Neuronal stem cell (in vitro differentiated cells): Measurements from ENCODE around the gene DYNLRB2.

ENCODE experiments used
- DNase-seq: peaks from one replicate; pipeline ENCODE4 v3.0.0-alpha.2; 2013; ENCODE audit warnings: low spot score
- H2AFZ ChIP-seq: one replicate; pipeline ENCODE4 v1.6.1; 2013; ENCODE audit warnings: mild to moderate bottlenecking, low read length, inconsistent platforms
- H2AK5ac ChIP-seq: 2 replicates; pipeline ENCODE4 v1.6.1; 2013; ENCODE audit warnings: low read depth, mild to moderate bottlenecking, inconsistent platforms, low read length, moderate library complexity, mixed read lengths
- H2BK120ac ChIP-seq: 2 replicates; pipeline ENCODE4 v1.6.1; 2013; ENCODE audit warnings: low read depth, mild to moderate bottlenecking, inconsistent platforms, low read length, moderate library complexity, mixed read lengths
- H2BK12ac ChIP-seq: one replicate; pipeline ENCODE4 v1.6.1; 2013; ENCODE audit warnings: low read length, inconsistent platforms
- H2BK15ac ChIP-seq: 2 replicates; pipeline ENCODE4 v1.6.1; 2013; ENCODE audit warnings: mild to moderate bottlenecking, low read length, inconsistent platforms, mixed read lengths
- H2BK5ac ChIP-seq: one replicate; pipeline ENCODE4 v1.6.1; 2013; ENCODE audit warnings: inconsistent platforms, mild to moderate bottlenecking, low read length, moderate library complexity
- H3K14ac ChIP-seq: one replicate; pipeline ENCODE4 v1.6.1; 2013; ENCODE audit warnings: low read length, inconsistent platforms
- H3K18ac ChIP-seq: 2 replicates; pipeline ENCODE4 v1.6.1; 2013; ENCODE audit warnings: low read length, inconsistent platforms
- H3K23ac ChIP-seq: 2 replicates; pipeline ENCODE4 v1.6.1; 2013; ENCODE audit warnings: low read depth, mild to moderate bottlenecking, mixed read lengths, low read length, inconsistent platforms; ENCODE audit not compliant: poor library complexity
- H3K27ac ChIP-seq: replicated peaks from 3 replicates; pipeline ENCODE4 v1.5.1; 2013; ENCODE audit warnings: low read length, inconsistent platforms
- H3K27me3 ChIP-seq, 3 experiments: 2 replicates each; pipeline ENCODE4 v1.6.1; 2013; ENCODE audit warnings: low read length in 3 of 3, mild to moderate bottlenecking in 2 of 3, inconsistent platforms in 1 of 3, low read depth in 1 of 3, mixed read lengths in 1 of 3, moderate library complexity in 1 of 3; ENCODE audit not compliant: control insufficient read depth in 3 of 3, insufficient read depth in 3 of 3
- H3K36me3 ChIP-seq, 2 donors: replicated peaks in 1 of 2; 2 replicates each; pipeline ENCODE4 v1.6.1; 2013; ENCODE audit warnings: low read length in 2 of 2; ENCODE audit not compliant: control insufficient read depth in 2 of 2, insufficient read depth in 2 of 2
- H3K4ac ChIP-seq: 2 replicates; pipeline ENCODE4 v1.6.1; 2013; ENCODE audit warnings: inconsistent platforms, mild to moderate bottlenecking, low read length, moderate library complexity
- H3K4me1 ChIP-seq, 2 donors: 1 replicate in 1 of 2; 2 replicates in 1 of 2; pipeline ENCODE4 v1.6.1; 2013; ENCODE audit warnings: low read length in 2 of 2, low read depth in 1 of 2; ENCODE audit not compliant: control insufficient read depth in 2 of 2, insufficient read depth in 1 of 2
- H3K4me2 ChIP-seq: one replicate; pipeline ENCODE4 v1.6.1; 2013; ENCODE audit warnings: mild to moderate bottlenecking, low read length, inconsistent platforms; ENCODE audit not compliant: insufficient read depth, poor library complexity, severe bottlenecking
- H3K4me3 ChIP-seq, 2 donors: 2 replicates each; pipeline ENCODE4 v1.5.1; 2013; ENCODE audit warnings: low read length in 2 of 2, mild to moderate bottlenecking in 2 of 2, inconsistent platforms in 1 of 2, moderate library complexity in 1 of 2
- H3K79me1 ChIP-seq: one replicate; pipeline ENCODE4 v1.6.1; 2013; ENCODE audit warnings: low read depth, mild to moderate bottlenecking, inconsistent platforms, low read length, moderate library complexity
- H3K9ac ChIP-seq: one replicate; pipeline ENCODE4 v1.6.1; 2013; ENCODE audit warnings: mild to moderate bottlenecking, low read depth, low read length, inconsistent platforms; ENCODE audit not compliant: poor library complexity
- H3K9me3 ChIP-seq, 2 donors: replicated peaks in 1 of 2; 2 replicates each; pipeline versions ENCODE3 to v1.6.1; 2013; ENCODE audit warnings: low read length in 2 of 2, mild to moderate bottlenecking in 2 of 2, inconsistent platforms in 1 of 2, low read depth in 1 of 2, mixed read lengths in 1 of 2, moderate library complexity in 1 of 2; ENCODE audit not compliant: control insufficient read depth in 2 of 2, insufficient read depth in 1 of 2
- H4K8ac ChIP-seq: one replicate; pipeline ENCODE4 v1.6.1; 2013; ENCODE audit warnings: low read depth, mild to moderate bottlenecking, inconsistent platforms, low read length, moderate library complexity
- H4K91ac ChIP-seq: one replicate; pipeline ENCODE4 v1.6.1; 2013; ENCODE audit warnings: low read length, low read depth, mild to moderate bottlenecking, inconsistent platforms; ENCODE audit not compliant: poor library complexity
- WGBS, 2 donors: extraction: QIAGEN DNeasy Blood & Tissue Kit; methylation state at CpG; one replicate each; pipeline ENCODE4 v1.1.7; 2013; ENCODE audit warnings: missing lambda C conversion rate in 2 of 2, mixed read lengths in 1 of 2; ENCODE audit not compliant: insufficient read length in 2 of 2, insufficient replicate concordance in 1 of 2; ENCODE audit errors: extremely low coverage in 2 of 2; 5-methylcytosine and 5-hydroxymethylcytosine counted together

DYNLRB2 gene

GRCh38 chr16:80585764-80586163 lies 45.0 kb downstream of the DYNLRB2 start:
- Histone ChIP-seq H3K36me3 (no peaks in the 10 kb centered on the region), H3K9ac (no peak overlapping the region), H4K91ac (no peak overlapping the region), H3K27me3 (no peaks in the 10 kb centered on the region), H2AK5ac (no peak overlapping the region), H2BK5ac (no peak overlapping the region), H2BK12ac (no peak overlapping the region), H3K18ac (no peak overlapping the region), H4K8ac (no peak overlapping the region), H3K27ac (no peak overlapping the region), H3K4ac (no peak overlapping the region), H3K14ac (no peak overlapping the region), H3K4me3 (no peak overlapping the region), H2BK120ac (no peak overlapping the region), H2AFZ (no peak overlapping the region), H2BK15ac (no peak overlapping the region), H3K4me2 (no peak overlapping the region), H3K79me1 (no peaks in the 10 kb centered on the region), H3K4me1 (no peaks in the 10 kb centered on the region), H3K23ac (no peak overlapping the region), H3K9me3 (no peaks in the 10 kb centered on the region)
- no CpG with 5 or more reads among the region's 4 CpGs for WGBS, 2 donors
- DNase-seq = no peak

- no peak overlapping the region for H3K23ac ChIP-seq
- no peak for DNase-seq
- no peak overlapping the region for H3K9ac ChIP-seq
- H2BK120ac ChIP-seq = no peak overlapping the region
- H3K14ac ChIP-seq = no peak overlapping the region
- H3K79me1 ChIP-seq = no peaks in the 10 kb centered on the region
- no peak overlapping the region for H3K4me2 ChIP-seq
- no peak overlapping the region for H2BK12ac ChIP-seq
- H3K27me3 ChIP-seq = no peaks in the 10 kb centered on the region
- no peak overlapping the region for H2BK5ac ChIP-seq
- H3K36me3 ChIP-seq = no peaks in the 10 kb centered on the region
- no peak overlapping the region for H2AFZ ChIP-seq
- no peak overlapping the region for H2BK15ac ChIP-seq
- no peak overlapping the region for H3K4me3 ChIP-seq
- no peaks in the 10 kb centered on the region for H3K9me3 ChIP-seq
- no peak overlapping the region for H4K8ac ChIP-seq
- H2AK5ac ChIP-seq = no peak overlapping the region
- H3K4ac ChIP-seq = no peak overlapping the region
- no peak overlapping the region for H3K27ac ChIP-seq
- no peak overlapping the region for H3K18ac ChIP-seq
- no peak overlapping the region for H4K91ac ChIP-seq
- no peaks in the 10 kb centered on the region for H3K4me1 ChIP-seq
Observed at GRCh38 chr16:80586476-80586875, 45.7 kb downstream of the DYNLRB2 start.

- H3K27ac ChIP-seq = no peak overlapping the region
- H3K4ac ChIP-seq = no peak overlapping the region
- no peaks in the 10 kb centered on the region for H3K36me3 ChIP-seq
- no peak overlapping the region for H3K4me2 ChIP-seq
- no peak overlapping the region for H2BK12ac ChIP-seq
- H3K79me1 ChIP-seq = no peaks in the 10 kb centered on the region
- H3K18ac ChIP-seq = no peak overlapping the region
- DNase-seq = no peak
- no peak overlapping the region for H3K14ac ChIP-seq
- no CpG with 5 or more reads among the region's 4 CpGs for WGBS, 2 donors
- no peaks in the 10 kb centered on the region for H3K27me3 ChIP-seq
- H2AFZ ChIP-seq = no peak overlapping the region
- no peak overlapping the region for H3K23ac ChIP-seq
- no peak overlapping the region for H3K9ac ChIP-seq
- no peaks in the 10 kb centered on the region for H3K4me1 ChIP-seq
- no peak overlapping the region for H3K4me3 ChIP-seq
- H2BK15ac ChIP-seq = no peak overlapping the region
- H4K8ac ChIP-seq = no peak overlapping the region
- H2BK120ac ChIP-seq = no peak overlapping the region
- no peak overlapping the region for H2BK5ac ChIP-seq
- H3K9me3 ChIP-seq = no peaks in the 10 kb centered on the region
- no peak overlapping the region for H4K91ac ChIP-seq
- no peak overlapping the region for H2AK5ac ChIP-seq
Observed at GRCh38 chr16:80587071-80587470, 46.3 kb downstream of the DYNLRB2 start.

GRCh38 chr16:80591071-80591915 lies 50.5 kb downstream of the DYNLRB2 start:
- Histone ChIP-seq H4K8ac (no peak overlapping the region), H3K4me1 (no peaks in the 10 kb centered on the region), H2AFZ (no peak overlapping the region), H2BK5ac (no peak overlapping the region), H3K9ac (no peak overlapping the region), H3K18ac (no peak overlapping the region), H3K79me1 (no peaks in the 10 kb centered on the region), H3K27me3 (no peaks in the 10 kb centered on the region), H2BK12ac (no peak overlapping the region), H2BK120ac (no peak overlapping the region), H2AK5ac (no peak overlapping the region), H3K14ac (no peak overlapping the region), H3K27ac (no peak overlapping the region), H2BK15ac (no peak overlapping the region), H3K4me3 (no peak overlapping the region), H4K91ac (no peak overlapping the region), H3K9me3 (peaks cover 0 to 1% of the 10 kb centered on the region in 2 donors), H3K23ac (no peak overlapping the region), H3K4ac (no peak overlapping the region), H3K4me2 (no peak overlapping the region), H3K36me3 (no peaks in the 10 kb centered on the region)
- WGBS, 2 donors = no CpG with 5 or more reads among the region's 7 CpGs
- DNase-seq = no peak
